Measurements from ENCODE around the gene PRR5.

The PRR5 gene

GRCh38 chr22:44663256-44663999, 38.6 kb upstream of the PRR5 start:
- no peak for TF ChIP-seq CTCF (conservative IDR thresholded peaks at IDR 0.05)
- H3K27ac ChIP-seq = peak overlapping the region; percentile 84

DNA sequence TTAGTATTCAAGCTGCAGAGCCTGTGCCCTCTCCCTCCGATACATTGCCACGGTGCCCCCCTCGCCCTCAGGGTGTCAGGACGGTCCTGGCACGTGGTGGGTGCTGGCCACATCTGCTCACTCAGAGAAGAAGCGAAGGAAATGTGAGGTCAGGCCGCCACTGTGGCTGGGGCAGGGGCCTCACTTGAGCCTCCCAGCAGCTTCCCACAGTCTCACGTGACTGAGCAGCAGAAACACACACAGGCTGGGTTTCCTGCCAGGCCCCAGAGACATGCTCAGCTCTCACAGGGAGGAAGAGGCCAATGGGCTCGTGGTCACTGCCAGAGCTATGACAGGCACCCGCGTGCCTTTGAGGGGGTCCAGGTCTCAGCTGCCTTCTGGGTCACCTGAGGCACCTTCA, 37.9 kb upstream of the PRR5 start:
- no peak for TF ChIP-seq CTCF (conservative IDR thresholded peaks at IDR 0.05)
- peak overlapping the region; percentile 84 for H3K27ac ChIP-seq

DNA sequence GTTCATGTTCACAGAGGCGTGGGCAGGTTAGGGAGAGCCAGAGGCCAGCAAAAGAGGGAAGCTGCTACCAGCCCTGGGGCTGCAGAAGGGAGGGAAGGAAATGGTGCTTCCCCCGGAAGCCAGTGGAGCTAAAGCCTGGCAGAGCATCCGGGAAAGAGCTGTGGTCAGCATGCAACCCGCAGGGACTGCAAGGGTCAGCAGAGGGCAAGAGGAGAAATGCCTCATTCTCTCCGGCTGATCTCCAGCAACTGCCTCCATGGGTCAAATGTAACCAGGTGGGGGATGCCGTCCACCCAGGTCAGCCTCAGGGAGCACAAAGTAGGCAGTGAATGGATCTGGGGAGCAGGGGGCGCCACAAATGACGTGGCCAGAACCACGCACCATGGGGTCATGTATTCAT, 36.9 kb upstream of the PRR5 start:
- H3K27ac ChIP-seq = peak overlapping the region; percentile 84
- TF ChIP-seq CTCF (conservative IDR thresholded peaks at IDR 0.05) = no peak

GRCh38 chr22:44666207-44666585, 35.8 kb upstream of the PRR5 start:
- no peak for TF ChIP-seq CTCF (conservative IDR thresholded peaks at IDR 0.05)
- H3K27ac ChIP-seq = peak overlapping the region; percentile 84

DNA sequence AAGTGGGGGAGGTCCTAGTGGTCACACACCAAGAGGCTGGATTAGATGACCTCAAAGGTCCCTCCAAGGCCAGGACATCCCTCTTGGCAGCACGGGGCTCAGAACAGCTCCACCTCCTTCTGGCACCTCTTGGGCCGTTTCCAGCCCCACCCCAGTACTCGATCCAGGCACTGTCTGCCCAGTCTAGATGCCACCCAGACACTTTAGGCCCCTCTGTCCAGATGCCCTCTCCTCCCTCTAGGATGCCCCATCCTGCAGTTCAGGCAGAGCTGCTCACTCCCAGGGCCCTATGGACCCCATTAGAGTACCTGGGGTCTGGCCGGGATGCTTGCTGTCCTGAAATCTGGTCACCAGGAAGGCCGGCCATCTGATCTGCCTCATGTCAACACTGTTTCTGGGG, 34.7 kb upstream of the PRR5 start:
- no peak for TF ChIP-seq CTCF (conservative IDR thresholded peaks at IDR 0.05)
- peak overlapping the region; percentile 84 for H3K27ac ChIP-seq

GRCh38 chr22:44667829-44668189, 34.2 kb upstream of the PRR5 start:
- TF ChIP-seq CTCF (conservative IDR thresholded peaks at IDR 0.05) = no peak
- peak overlapping the region; percentile 84 for H3K27ac ChIP-seq

- TF ChIP-seq CTCF (conservative IDR thresholded peaks at IDR 0.05) = peak; percentile 29; the same call in 1 of the 2 replicates
- peak overlapping the region; percentile 84 for H3K27ac ChIP-seq
Measured at GRCh38 chr22:44668190-44668885, 33.7 kb upstream of the PRR5 start.
